IPS-18c (cell line): ENCODE measurements around the gene MAPK4.

Experiments used
- H3K4me3 ChIP-seq: 2 replicates; pipeline ENCODE4 v1.7.0; 2013; ENCODE audit warnings: low read depth, mild to moderate bottlenecking, low read length, moderate library complexity; ENCODE audit not compliant: insufficient read depth
- H3K9me3 ChIP-seq: one replicate; pipeline ENCODE4 v1.6.1; 2013; ENCODE audit warnings: mild to moderate bottlenecking, low read length, moderate library complexity; ENCODE audit not compliant: control insufficient read depth, insufficient read depth

MAPK4 gene

GRCh38 chr18:50716902-50717301 lies 157.0 kb downstream of the MAPK4 start:
- Histone ChIP-seq H3K9me3 (peaks cover 2% of the 10 kb centered on the region), H3K4me3 (no peak overlapping the region)

- H3K9me3 ChIP-seq: peaks cover 2% of the 10 kb centered on the region
- H3K4me3 ChIP-seq: no peak overlapping the region
Observed at GRCh38 chr18:50717563-50717962, 157.7 kb downstream of the MAPK4 start.

GRCh38 chr18:50719471-50720324 lies 159.8 kb downstream of the MAPK4 start:
- peaks cover 2% of the 10 kb centered on the region for H3K9me3 ChIP-seq
- no peak overlapping the region for H3K4me3 ChIP-seq

DNA sequence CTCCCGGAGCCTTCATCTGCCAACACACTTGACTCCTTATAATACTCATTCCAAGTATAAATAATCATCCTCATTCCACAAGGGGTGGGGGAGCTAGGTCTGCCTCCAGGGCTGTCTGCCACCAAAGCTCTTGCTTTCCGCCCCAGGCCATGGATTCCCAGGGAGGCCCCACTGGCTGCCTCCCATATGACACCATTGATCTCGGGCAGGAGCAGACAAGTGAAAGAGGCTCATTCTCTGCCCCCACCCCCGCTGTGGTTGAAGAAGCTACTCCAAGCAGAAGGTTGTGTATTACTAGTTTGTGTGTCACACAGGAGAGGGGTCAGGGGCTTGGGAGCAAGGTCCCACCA lies 160.4 kb downstream of the MAPK4 start:
- peaks cover 2% of the 10 kb centered on the region for H3K9me3 ChIP-seq
- no peak overlapping the region for H3K4me3 ChIP-seq

DNA sequence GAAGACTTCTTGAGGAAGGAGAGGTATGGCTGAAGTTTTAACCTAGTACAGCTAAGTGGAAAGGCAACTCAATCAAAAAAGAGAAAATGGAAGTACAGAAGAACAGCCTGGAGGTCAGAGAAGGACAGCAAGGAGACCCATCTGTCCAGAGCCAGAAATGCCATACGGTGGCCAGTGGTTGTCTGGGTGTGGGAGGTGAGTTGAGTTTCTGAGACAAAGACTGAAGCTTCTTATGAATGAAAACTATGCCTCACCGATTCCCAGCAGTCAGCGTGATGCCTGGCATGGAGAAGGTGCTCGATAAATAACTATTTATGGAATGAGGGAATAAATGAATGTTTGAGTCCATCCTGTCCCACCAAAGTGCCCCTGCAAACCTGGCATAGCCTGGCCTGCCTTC lies 161.1 kb downstream of the MAPK4 start:
- peaks cover 2% of the 10 kb centered on the region for H3K9me3 ChIP-seq

DNA sequence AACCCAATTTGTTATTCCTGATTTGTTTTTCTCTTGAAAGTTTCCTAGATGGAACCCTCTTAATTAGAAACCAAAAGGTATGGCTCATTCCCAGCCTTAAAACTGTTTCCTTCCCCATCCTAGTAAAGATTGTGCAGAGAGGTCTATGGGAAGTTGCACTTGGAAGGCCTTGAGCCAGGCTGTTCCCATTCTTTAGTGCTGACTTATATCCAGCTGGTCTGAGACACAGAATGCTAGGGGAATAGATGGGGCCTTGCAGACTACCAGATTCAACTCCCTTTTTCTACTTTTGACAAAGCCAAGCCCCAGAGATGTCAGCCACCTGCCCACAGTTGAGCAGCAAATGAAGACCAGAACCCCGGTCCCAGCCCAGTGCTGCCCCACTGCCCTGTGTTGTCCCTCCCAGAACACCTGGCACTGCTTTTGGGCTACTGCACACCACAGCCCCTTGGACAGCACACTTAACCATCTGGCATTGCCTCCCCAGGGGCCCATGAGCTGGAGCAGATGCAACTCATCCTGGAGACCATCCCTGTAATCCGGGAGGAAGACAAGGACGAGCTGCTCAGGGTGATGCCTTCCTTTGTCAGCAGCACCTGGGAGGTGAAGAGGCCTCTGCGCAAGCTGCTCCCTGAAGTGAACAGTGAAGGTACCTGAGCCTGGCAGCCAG lies 161.7 kb downstream of the MAPK4 start:
- peaks cover 2% of the 10 kb centered on the region for H3K9me3 ChIP-seq
- no peak overlapping the region for H3K4me3 ChIP-seq

More for the DNA sequence above, 161.1 kb downstream of the MAPK4 start:
- H3K4me3 ChIP-seq: no peak overlapping the region

DNA sequence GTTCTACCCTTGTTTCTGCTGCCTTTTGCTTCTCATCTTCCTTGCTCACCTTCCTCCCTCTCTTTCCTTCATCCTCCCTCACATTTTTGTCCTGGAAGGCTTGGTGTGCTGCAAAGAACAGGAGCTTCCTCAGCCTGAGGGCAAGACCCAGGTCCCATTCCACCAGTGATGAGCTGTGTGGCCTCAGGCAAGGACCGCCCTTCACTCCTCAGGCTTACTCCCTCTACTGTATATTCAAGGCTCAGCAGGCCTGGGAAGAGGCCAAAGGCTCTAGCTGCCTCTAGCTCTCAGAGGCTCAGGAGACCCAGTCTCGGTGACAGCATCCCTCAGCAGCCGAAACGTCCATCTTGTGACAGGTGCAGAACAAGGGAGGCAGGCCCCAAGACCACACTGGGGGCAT lies 162.4 kb downstream of the MAPK4 start:
- Histone ChIP-seq H3K4me3 (no peak overlapping the region), H3K9me3 (peaks cover 2% of the 10 kb centered on the region)

DNA sequence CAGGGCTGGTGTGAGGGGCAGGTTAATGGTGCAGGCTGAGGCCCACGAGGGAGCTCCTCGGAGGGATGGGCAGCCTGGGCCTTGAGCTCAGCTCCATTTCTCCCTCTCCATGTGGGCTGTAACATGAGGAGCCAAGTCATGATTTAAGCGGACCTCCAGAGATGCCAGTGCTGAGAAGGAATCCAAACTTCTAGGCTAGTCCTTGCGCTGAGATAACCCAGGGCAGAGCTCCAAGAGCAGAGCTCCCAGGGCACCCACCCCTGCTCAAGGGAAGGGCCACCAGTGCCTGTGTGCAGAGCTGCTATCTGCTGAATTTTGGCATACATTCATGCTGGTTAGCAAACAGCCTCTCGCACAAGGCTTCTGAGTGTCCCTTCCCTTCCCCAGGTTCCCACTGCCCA lies 164.9 kb downstream of the MAPK4 start:
- no peaks in the 10 kb centered on the region for H3K9me3 ChIP-seq

DNA sequence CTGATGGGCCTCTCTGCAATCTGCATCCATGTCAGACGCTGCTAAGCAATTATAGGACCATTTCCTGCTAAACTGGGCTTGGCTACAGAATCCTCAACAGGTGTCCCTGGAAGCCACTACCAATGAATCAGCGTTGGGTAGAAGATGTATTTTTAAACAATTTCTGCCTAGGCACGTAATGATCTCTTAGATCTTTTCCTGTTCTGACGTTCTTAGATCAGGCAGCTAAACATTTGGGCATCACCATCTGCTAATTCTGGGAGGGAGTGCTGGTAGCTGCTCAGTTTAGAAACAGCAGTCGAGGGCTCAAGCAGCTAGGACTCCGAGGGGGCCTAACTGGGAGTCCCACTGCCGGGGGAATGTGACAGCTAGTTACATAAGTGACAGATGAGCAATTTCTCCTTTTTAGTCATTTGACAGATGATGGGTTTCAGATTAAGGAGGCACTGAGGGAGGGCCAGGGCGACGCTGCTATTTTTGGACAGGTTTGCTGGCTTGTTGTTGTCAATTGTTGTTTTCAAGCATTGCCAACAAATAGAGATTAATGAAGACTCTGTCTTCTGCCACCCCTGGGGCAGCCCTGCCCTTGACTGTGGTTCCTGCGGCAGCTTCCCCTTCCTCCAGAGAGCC lies 167.2 kb downstream of the MAPK4 start:
- Histone ChIP-seq H3K4me3 (no peak overlapping the region), H3K9me3 (no peaks in the 10 kb centered on the region)

More for the DNA sequence above, 164.9 kb downstream of the MAPK4 start:
- H3K4me3 ChIP-seq: no peak overlapping the region

- H3K4me3 ChIP-seq: no peak overlapping the region
- H3K9me3 ChIP-seq: no peaks in the 10 kb centered on the region
Observed at GRCh38 chr18:50727721-50728471, 168.0 kb downstream of the MAPK4 start.

- Histone ChIP-seq H3K4me3 (no peak overlapping the region), H3K9me3 (no peaks in the 10 kb centered on the region)
Observed at GRCh38 chr18:50729376-50729775, 169.5 kb downstream of the MAPK4 start.

GRCh38 chr18:50729986-50730385 lies 170.1 kb downstream of the MAPK4 start:
- no peak overlapping the region for H3K4me3 ChIP-seq
- H3K9me3 ChIP-seq: no peaks in the 10 kb centered on the region

- H3K9me3 ChIP-seq: no peaks in the 10 kb centered on the region
Observed at GRCh38 chr18:50734342-50734741, 174.5 kb downstream of the MAPK4 start.

DNA sequence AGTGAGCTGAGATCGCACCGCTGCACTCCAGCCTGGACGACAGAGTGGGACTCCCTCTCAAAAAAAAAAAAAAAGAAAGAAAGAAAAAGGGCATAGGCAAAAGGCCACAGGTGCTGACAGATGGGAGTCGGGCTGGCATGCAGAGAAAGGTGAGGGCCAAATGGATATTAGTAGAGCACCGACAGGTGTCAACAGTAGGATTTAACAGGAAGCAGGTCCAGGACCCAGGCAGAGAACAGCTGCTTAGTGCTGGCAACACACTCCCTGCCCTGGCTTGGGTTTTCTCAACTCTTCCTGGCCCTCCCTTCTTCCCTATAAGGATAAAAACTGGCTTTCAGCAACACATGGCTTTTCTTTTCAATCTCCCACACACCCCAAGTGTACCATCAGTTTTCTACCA lies 175.0 kb downstream of the MAPK4 start:
- no peaks in the 10 kb centered on the region for H3K9me3 ChIP-seq
- no peak overlapping the region for H3K4me3 ChIP-seq

More at GRCh38 chr18:50734342-50734741, 174.5 kb downstream of the MAPK4 start:
- no peak overlapping the region for H3K4me3 ChIP-seq

GRCh38 chr18:50737127-50737526 lies 177.2 kb downstream of the MAPK4 start:
- Histone ChIP-seq H3K4me3 (no peak overlapping the region), H3K9me3 (no peaks in the 10 kb centered on the region)

DNA sequence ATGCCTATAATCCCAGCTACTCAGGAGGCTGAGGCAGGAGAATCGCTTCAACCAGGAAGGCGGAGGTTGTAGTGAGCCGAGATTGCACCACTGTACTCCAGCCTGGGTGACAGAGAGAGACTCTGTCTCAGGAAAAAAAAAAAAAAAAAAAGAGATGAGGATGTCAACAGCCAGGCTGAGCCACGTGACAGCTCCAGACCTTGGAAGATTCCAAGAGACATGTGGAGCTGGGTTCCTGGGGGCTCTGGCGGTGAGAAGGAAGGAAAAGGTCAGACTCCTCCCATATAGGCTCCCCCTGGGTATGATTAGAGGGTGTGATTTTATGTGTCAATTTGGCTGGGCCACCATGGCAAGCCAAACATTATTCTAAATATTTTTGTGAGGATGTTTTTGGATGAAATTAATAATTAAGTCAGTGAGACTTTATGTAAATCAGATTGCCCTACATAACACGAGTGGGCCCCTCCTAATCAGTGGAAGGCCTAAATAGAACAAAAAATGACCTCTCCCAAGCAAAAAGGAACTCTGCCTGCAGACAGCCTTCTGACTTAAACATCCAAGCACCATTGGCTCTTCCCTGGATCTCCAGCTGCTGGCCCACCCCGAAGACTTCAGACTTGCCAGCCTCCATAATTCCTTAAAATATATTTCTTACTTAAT lies 178.3 kb downstream of the MAPK4 start:
- H3K4me3 ChIP-seq: no peak overlapping the region
- H3K9me3 ChIP-seq: no peaks in the 10 kb centered on the region

- Histone ChIP-seq H3K4me3 (no peak overlapping the region), H3K9me3 (no peaks in the 10 kb centered on the region)
Observed at GRCh38 chr18:50742952-50743351, 183.1 kb downstream of the MAPK4 start.
